ENCODE results near the gene RBBP8NL. TPM values are rescaled to one million over a fixed set of nuclear protein-coding genes. Genes with fewer than 3 reads are reported as not detected.

The RBBP8NL gene
- total RNA-seq, 1 experiment from 2014 or later: 0.28 TPM

- H3K9ac ChIP-seq (ENCODE audit: extremely low read depth, insufficient read length, low read length): no peak overlapping the region
These were observed 37.7 kb downstream of the RBBP8NL start for GRCh38 chr20:62389601-62390087.

More at GRCh38 chr20:62389601-62390087, 37.7 kb downstream of the RBBP8NL start:
- Histone ChIP-seq H2BK120ac (ENCODE audit: low read depth, low read length, poor library complexity, severe bottlenecking) (no peak overlapping the region), H4K91ac (ENCODE audit: insufficient read length, low read depth, low read length) (no peak overlapping the region), H4K20me1 (ENCODE audit: control insufficient read depth, insufficient read depth, insufficient read length) (no peaks in the 10 kb centered on the region), H2BK15ac (ENCODE audit: low read depth, low read length) (no peak overlapping the region), H2AFZ (ENCODE audit: low read length) (no peak overlapping the region), H4K8ac (replicated peaks; ENCODE audit: insufficient read length, low read depth, low read length) (no peak overlapping the region), H3K27me3 (ENCODE audit: insufficient read depth, low read length) (no peaks in the 10 kb centered on the region), H3K14ac (ENCODE audit: insufficient read depth, low read length) (no peak overlapping the region), H3K56ac (ENCODE audit: insufficient read length, low read depth, low read length) (no peak overlapping the region), H2BK5ac (ENCODE audit: insufficient read length, low read length) (no peak overlapping the region), H3K9me3 (ENCODE audit: control insufficient read depth, low read depth, low read length) (no peaks in the 10 kb centered on the region), H3T11ph (ENCODE audit: low read length) (no peak overlapping the region), H2AK5ac (ENCODE audit: insufficient read length, low read length) (no peak overlapping the region), H3K4me1 (ENCODE audit: insufficient read depth, low read length) (no peaks in the 10 kb centered on the region), H3K4me2 (ENCODE audit: insufficient read depth, insufficient read length, low read length) (no peak overlapping the region), H3K18ac (ENCODE audit: insufficient read length, low read depth, low read length) (no peak overlapping the region), H2BK20ac (ENCODE audit: low read depth, low read length, poor library complexity, severe bottlenecking) (no peak overlapping the region), H3K79me2 (ENCODE audit: insufficient read depth, low read length) (peaks cover 10% of the 10 kb centered on the region; the same call in 1 of the 2 replicates), H2BK12ac (ENCODE audit: insufficient read length, low read depth, low read length) (no peak overlapping the region), H3K27ac (ENCODE audit: insufficient read length, low read depth, low read length) (no peak overlapping the region), H3K23me2 (ENCODE audit: insufficient read length, low read depth, low read length, poor library complexity, severe bottlenecking) (peaks cover 14% of the 10 kb centered on the region), H3K4ac (ENCODE audit: low read depth, low read length) (no peak overlapping the region), H4K5ac (ENCODE audit: insufficient read length, low read depth, low read length) (no peak overlapping the region), H3K23ac (ENCODE audit: insufficient read length, low read depth, low read length) (no peak overlapping the region), H3K79me1 (ENCODE audit: insufficient read depth, low read depth, low read length, poor library complexity, severe bottlenecking) (peaks cover 8% of the 10 kb centered on the region)
- peaks cover 2% of the 10 kb centered on the region; the same call in 1 of the 2 replicates for H3K27me3 Mint-ChIP-seq (ENCODE audit: low read depth)
- H3K4me3 Mint-ChIP-seq: peak overlapping the region in 1 of 2 experiments; percentile 7; a peak in 2 of 5 replicates
- DNase-seq: no peak
- WGBS (ENCODE audit: extremely low coverage, insufficient read length, low lambda C conversion rate): no CpG with 5 or more reads among the region's 5 CpGs
- TF ChIP-seq, protein P1, sequence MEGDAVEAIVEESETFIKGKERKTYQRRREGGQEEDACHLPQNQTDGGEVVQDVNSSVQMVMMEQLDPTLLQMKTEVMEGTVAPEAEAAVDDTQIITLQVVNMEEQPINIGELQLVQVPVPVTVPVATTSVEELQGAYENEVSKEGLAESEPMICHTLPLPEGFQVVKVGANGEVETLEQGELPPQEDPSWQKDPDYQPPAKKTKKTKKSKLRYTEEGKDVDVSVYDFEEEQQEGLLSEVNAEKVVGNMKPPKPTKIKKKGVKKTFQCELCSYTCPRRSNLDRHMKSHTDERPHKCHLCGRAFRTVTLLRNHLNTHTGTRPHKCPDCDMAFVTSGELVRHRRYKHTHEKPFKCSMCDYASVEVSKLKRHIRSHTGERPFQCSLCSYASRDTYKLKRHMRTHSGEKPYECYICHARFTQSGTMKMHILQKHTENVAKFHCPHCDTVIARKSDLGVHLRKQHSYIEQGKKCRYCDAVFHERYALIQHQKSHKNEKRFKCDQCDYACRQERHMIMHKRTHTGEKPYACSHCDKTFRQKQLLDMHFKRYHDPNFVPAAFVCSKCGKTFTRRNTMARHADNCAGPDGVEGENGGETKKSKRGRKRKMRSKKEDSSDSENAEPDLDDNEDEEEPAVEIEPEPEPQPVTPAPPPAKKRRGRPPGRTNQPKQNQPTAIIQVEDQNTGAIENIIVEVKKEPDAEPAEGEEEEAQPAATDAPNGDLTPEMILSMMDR (conservative IDR thresholded peaks at IDR 0.05): no peak
- peaks cover 25 to 38% (median 35%) of the 10 kb centered on the region in 3 experiments; a peak in 6 of 7 replicates for H3K36me3 Mint-ChIP-seq (ENCODE audit: insufficient read depth in 1 of 3, low read depth in 3 of 3)
- H3K9me3 Mint-ChIP-seq: no peaks in the 10 kb centered on the region; a peak in 2 of 5 replicates
- H3K27ac Mint-ChIP-seq: no peak overlapping the region; a peak in 2 of 7 replicates
- peaks cover 20 to 25% of the 10 kb centered on the region in 2 experiments for H3K4me1 Mint-ChIP-seq

Data from H9 (cell line).